Fibroblast of villous mesenchyme (primary cell): ENCODE data around the gene ANGPT4. TPM values are rescaled to one million over a fixed set of nuclear protein-coding genes. Genes with fewer than 3 reads are reported as not detected.
A peak's percentile ranks its signal among the peaks of the same experiment; 100 is the strongest.

Source experiments
- DNase-seq: peaks from one replicate; pipeline ENCODE4 v3.0.0-alpha.2; 2010; ENCODE audit warnings: low read depth
- H3K4me3 ChIP-seq: 2 replicates; pipeline ENCODE4 v1.5.1; 2011; ENCODE audit warnings: low read depth, mild to moderate bottlenecking, low read length
- CTCF ChIP-seq: IDR thresholded peaks from 2 replicates; pipeline ENCODE4 v1.5.1; 2012; ENCODE audit warnings: low read depth, mild to moderate bottlenecking, low read length; ENCODE audit not compliant: insufficient read depth
- total RNA-seq: library from RNA; depleted of rRNA; stranded (reverse); fragments of >200 nt; gene quantifications from 2 replicates; pipeline ENCODE4 v1.2.3, GENCODE V29; 2012

The ANGPT4 gene
- total RNA-seq, 1 donor: not detected

GRCh38 chr20:888057-888456 is 28.1 kb downstream of the ANGPT4 start:
- TF ChIP-seq CTCF: no peak
- DNase-seq: no peak

DNA sequence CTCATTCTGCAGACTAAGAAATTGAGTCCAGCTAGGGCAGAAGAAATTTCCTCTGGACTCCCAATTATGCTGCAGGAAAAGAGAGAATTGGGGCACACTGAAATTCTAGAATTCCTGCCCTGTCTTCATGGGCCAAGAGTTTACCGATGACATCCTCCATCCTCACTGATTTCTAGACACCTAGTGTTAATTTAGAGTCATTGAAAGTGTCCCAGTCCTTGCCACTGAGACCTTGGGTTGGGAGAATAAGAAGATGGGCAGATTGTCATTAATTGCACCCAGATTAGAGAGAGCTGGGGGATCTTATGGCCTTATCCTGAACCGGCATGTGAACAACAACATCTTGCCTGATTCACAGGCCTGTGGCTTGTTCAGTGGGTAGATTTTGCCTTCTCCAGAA is 29.0 kb downstream of the ANGPT4 start:
- DNase-seq: no peak
- H3K4me3 ChIP-seq: no peak overlapping the region
- TF ChIP-seq CTCF: no peak

More at GRCh38 chr20:888057-888456, 28.1 kb downstream of the ANGPT4 start:
- H3K4me3 ChIP-seq: no peak overlapping the region

DNA sequence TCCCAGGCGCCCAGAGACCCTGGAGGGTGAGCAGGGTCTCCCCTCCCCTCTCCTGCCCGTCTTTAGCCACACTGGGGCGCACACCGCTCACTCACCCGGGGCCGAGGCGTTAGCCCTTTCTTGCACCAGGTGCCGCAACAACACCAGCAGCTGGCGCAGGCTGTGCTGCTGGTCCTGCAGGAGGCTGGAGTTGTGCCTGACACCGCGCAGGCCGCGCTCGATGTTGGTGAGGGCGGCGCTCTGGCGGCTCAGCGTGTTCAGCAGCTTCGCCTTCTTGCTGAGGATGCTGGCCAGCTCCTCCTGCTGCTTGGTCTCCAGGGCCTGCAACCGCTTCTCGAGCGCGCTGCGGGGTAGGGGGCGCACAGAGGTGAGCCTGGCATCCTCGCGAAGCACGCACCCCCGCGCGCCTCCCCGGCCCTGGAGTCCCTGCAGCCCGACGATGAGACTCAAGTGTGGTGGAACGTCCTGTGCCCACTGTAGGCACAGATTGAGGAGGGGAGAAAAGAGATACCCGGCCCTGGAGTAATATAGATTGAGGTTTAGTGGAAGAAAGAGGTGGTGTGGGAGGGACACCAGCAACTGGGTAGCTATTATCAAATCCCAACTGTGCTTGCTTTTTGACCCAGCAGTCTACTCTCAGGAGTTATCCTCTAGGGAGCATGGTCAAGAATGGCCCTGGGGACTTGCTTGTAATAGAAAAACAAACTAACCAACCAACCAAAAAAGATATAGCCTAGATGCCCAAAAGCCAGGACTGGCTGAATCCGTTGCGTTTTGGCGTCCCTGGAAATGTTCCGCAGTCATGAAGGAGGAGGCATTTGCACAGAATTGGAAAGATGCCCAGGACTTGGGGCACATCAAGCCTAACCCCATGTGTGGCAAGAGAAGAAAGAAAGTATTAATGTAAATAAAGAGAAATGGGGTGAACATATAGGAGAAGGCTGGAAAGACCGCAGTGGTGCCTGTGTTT is 30.9 kb downstream of the ANGPT4 start:
- H3K4me3 ChIP-seq: no peak overlapping the region
- DNase-seq: peak; percentile 45
- TF ChIP-seq CTCF: peak; percentile 23

- TF ChIP-seq CTCF: no peak
- H3K4me3 ChIP-seq: no peak overlapping the region
- no peak for DNase-seq
Measured at GRCh38 chr20:881783-882144, 34.4 kb downstream of the ANGPT4 start.

DNA sequence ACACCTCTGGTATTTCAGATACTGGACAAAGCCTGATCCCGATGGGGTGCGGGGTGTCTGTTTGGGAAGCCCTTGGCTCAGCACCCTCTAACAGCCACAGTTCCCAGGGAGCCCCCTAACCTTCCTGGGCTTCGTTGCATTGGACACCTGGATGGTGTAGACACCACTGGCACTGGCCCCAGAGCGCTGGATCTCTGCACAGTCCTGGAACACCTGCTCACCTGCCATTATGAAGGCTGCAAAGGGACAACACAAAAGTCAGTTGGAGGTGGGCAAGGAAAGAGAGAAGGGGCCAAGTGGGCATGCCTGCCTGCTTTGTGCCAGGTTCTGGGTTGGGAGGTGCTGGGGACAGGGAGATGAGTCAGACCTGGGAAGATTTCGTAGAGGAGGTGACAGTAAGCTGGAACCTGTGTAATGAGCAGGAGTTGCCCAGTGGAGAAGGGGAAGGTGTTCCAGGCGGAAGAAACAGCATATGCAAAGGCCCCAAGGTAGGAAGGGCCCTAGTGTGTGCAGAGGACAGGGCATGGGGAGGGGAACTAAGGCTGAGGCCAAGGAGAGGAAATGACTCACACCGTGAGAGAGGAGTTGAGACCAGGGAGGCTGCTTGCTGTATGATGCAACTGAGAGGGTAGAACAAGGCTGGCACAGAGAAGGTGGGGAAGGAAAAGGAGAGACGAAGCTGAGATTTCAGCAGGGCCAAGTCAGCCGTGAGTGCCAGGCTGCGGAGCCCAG is 34.9 kb downstream of the ANGPT4 start:
- TF ChIP-seq CTCF: no peak
- DNase-seq: peak; percentile 18
- H3K4me3 ChIP-seq: no peak overlapping the region

- no peak for DNase-seq
- no peak for TF ChIP-seq CTCF
- H3K4me3 ChIP-seq: no peak overlapping the region
Measured at GRCh38 chr20:879626-880025, 36.5 kb downstream of the ANGPT4 start.
